ENCODE measurements around the gene ARHGAP10. TPM values are rescaled to one million over a fixed set of nuclear protein-coding genes. Genes with fewer than 3 reads are reported as not detected.

The ARHGAP10 gene
- total RNA-seq, 2 donors from 2014 or later, result 36.1 to 43.5 TPM

GRCh38 chr4:147965056-147965455 lies 233.2 kb downstream of the ARHGAP10 start:
- Histone ChIP-seq H3K4me3 (no peak overlapping the region), H3K9me3 (no peaks in the 10 kb centered on the region), H3K27me3 (no peaks in the 10 kb centered on the region), H3K36me3 (peaks cover 32% of the 10 kb centered on the region), H3K4me1 (peaks cover 0 to 4% of the 10 kb centered on the region in 2 donors), H3K27ac (no peak overlapping the region)
- no peak for DNase-seq (ENCODE audit: low spot score)
- TF ChIP-seq CTCF (IDR thresholded peaks at IDR 0.05), result no peak

- Histone ChIP-seq H3K27ac (no peak overlapping the region), H3K9me3 (no peaks in the 10 kb centered on the region), H3K4me1 (peaks cover 0 to 4% of the 10 kb centered on the region in 2 donors), H3K36me3 (peaks cover 32% of the 10 kb centered on the region), H3K4me3 (no peak overlapping the region), H3K27me3 (no peaks in the 10 kb centered on the region)
- no peak for DNase-seq (ENCODE audit: low spot score)
- no peak for TF ChIP-seq CTCF (IDR thresholded peaks at IDR 0.05)
Observed at GRCh38 chr4:147965873-147966272, 234.0 kb downstream of the ARHGAP10 start.

- H3K36me3 ChIP-seq, result peaks cover 28% of the 10 kb centered on the region
- DNase-seq (ENCODE audit: low spot score), result no peak
Observed at GRCh38 chr4:147968641-147969040, 236.8 kb downstream of the ARHGAP10 start.

GRCh38 chr4:147969573-147970385 lies 237.9 kb downstream of the ARHGAP10 start:
- Histone ChIP-seq H3K27ac (no peak overlapping the region), H3K4me3 (no peak overlapping the region), H3K4me1 (peaks cover 0 to 4% of the 10 kb centered on the region in 2 donors), H3K9me3 (no peaks in the 10 kb centered on the region), H3K36me3 (peaks cover 22% of the 10 kb centered on the region), H3K27me3 (no peaks in the 10 kb centered on the region)
- no peak for TF ChIP-seq CTCF (IDR thresholded peaks at IDR 0.05)
- DNase-seq (ENCODE audit: low spot score), result no peak

More at GRCh38 chr4:147968641-147969040, 236.8 kb downstream of the ARHGAP10 start:
- Histone ChIP-seq H3K27ac (no peak overlapping the region), H3K4me3 (no peak overlapping the region), H3K27me3 (no peaks in the 10 kb centered on the region), H3K4me1 (peaks cover 0 to 4% of the 10 kb centered on the region in 2 donors), H3K9me3 (no peaks in the 10 kb centered on the region)
- TF ChIP-seq CTCF (IDR thresholded peaks at IDR 0.05), result no peak

GRCh38 chr4:147971116-147971515 lies 239.2 kb downstream of the ARHGAP10 start:
- H3K9me3 ChIP-seq, result no peaks in the 10 kb centered on the region
- H3K4me3 ChIP-seq, result no peak overlapping the region
- no peak for TF ChIP-seq CTCF (IDR thresholded peaks at IDR 0.05)
- peaks cover 0 to 17% of the 10 kb centered on the region in 2 donors for H3K4me1 ChIP-seq
- H3K36me3 ChIP-seq, result peaks cover 18% of the 10 kb centered on the region
- DNase-seq (ENCODE audit: low spot score), result no peak
- no peak overlapping the region for H3K27ac ChIP-seq
- no peaks in the 10 kb centered on the region for H3K27me3 ChIP-seq

Data from right atrium auricular region (tissue), 2 donors.